UCSD-AML1 (cell line): ENCODE results near the gene CFAP43.
"Not testable (repeated sequence)": the region's sequence is repeated elsewhere in the genome, so short reads cannot be mapped to it uniquely, and the experiment has no call there.

ENCODE experiments used
- DNase-seq: peaks from one replicate; lab custom pipeline; 2025; ENCODE audit not compliant: unreplicated experiment; lab: John Stamatoyannopoulos, UW

The CFAP43 gene

DNA sequence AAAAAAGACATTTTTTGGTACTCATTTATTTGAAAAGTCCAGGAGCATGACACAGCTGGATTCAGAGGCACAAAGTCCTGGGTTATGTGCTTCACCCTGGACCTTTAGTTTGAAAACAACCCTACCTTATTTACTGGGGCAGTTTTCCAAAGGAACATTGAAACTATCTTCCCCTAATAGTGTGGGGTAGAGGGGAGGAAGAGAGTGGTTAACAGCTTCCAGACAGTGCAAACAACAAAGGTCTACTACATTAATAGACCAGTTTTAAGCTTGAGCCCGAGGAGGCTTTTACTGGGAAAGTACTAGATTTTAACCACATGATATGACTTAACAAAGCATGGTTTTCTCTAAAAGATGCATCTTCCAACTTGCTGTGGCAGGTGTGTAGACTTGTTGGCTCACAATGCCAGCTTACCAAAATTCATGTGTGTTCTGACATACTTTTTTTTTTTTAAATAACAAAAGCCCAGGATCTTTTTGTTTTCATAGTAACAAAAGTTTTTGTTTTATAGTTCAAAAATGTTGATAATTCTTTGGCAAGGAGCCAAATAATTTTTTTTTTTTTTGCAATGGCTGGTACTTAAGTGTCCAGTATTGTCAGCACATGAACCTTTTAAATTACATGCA, 24.3 kb upstream of the CFAP43 start:
- no peak for DNase-seq

GRCh38 chr10:104255311-104255981, 23.3 kb upstream of the CFAP43 start:
- DNase-seq: no peak

DNA sequence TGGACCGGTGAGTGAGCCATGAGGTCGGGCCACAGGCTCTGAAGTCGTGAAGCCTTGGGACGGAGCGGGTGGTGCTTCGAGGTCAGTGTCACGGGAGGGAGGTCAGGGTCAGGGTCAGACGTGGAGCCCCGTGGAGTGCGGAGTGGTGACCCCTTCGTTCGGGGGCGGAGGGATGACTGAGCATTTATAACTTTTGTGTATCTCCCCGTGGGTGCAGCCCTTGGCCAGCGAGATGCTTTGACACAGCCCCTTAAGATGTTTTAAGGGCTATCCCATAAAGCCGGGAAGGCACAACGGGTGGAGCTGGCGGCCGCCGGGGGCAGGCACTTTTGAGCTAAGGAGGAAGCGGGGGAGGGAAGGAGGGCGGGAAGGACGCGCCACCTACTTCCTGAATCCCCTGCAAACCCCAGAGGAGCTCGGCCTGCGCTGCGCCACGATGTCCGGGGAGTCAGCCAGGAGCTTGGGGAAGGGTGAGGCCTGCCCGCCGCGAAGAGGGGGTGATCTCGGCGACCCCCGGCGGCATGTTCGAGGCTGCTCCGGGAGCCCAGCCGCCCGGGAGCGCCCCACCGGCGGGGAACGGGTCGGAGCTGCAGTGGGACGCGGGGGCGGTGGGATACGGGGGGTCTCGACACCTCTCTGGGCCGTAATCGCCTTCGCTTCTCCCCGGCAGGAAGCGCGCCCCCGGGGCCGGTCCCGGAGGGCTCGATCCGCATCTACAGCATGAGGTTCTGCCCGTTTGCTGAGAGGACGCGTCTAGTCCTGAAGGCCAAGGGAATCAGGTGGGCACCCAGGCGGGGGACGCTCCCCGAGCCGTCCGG, 22.5 kb upstream of the CFAP43 start, which contains the start of gene GSTO1:
Gene GSTO1 (plus strand): TSS at position 400 of the 818 bp plus-strand sequence. CDS start 37 bp downstream, at position 437.
- DNase-seq: peak; percentile 81

DNA sequence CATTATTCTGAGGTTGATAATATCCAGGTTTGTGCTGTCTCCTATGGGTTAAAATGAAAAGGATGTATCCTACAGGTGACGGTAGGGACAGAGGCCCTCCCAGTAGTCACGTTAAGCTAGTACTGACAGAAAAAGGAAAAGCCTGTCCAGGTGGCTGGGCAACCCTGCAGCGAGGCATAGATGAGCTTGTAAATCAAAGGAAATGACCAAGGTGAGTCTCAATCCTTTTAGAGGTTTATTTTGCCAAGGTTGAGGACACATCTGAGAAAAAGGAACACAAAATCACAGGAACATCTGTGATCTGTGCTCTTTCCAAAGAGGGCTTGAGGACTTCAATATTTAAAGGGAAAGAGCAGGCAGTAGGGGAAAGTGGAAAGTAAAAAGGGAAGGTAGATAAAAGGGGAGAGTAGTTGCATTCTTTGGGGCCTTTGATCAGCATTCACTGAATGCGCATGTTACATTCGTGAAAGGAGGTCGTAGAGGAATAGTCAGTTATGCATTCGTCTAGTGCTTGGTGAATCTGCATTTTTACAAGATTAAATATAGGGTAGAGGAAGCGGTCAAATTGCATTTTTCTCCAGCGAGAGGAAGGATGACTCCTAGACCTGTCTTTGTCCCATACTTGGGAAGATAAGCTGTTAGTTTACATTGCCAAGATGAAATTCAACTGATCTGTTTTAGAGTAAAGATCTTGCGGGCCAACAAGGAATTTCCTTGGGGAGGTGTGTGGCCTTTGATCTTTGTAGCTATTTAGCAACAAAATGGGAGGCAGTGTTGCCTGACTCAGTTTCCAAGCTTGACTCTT, 21.6 kb upstream of the CFAP43 start:
- no peak for DNase-seq

DNA sequence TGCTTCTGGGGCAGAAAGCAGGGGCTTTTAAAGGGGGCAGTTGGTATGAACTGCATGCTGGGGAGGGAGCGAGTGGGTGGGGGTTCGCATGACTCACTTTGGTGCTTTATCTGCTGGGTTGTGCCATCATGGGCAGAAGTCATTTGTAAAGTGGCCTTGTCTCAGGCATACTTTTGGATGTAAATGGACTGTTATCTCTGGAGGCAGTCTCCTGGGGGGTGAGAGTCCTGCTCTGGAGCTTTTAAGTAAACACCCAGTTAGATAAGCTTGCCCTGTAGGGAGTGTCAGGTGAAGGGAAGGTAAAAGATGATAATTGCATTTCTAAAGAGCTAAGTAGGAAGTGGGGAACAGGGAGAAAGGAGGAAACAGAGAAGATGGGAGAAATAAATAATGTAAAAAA, 20.9 kb upstream of the CFAP43 start:
- DNase-seq: no peak

DNA sequence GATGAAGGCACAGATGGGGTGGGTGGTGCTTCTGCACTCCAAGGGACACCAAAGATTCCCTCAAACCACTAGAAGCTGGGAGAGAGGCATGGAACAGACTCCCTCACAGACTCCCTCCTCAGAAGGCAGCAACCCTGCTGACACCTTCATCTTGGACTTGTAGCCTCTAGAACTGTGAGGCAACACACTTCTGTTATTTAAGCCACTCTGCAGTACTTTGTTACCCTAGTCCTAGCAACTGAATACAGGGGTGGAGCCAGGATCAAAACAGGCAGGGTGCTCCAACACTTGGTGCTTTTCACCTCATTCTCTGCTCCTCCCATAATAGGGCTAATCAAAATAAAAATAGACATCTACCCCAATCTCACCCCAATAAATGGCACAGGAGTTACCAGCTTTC, 20.2 kb upstream of the CFAP43 start:
- DNase-seq: no peak

GRCh38 chr10:104251443-104251842, 19.3 kb upstream of the CFAP43 start:
- DNase-seq: no peak

GRCh38 chr10:104250371-104250770, 18.2 kb upstream of the CFAP43 start:
- no peak for DNase-seq

DNA sequence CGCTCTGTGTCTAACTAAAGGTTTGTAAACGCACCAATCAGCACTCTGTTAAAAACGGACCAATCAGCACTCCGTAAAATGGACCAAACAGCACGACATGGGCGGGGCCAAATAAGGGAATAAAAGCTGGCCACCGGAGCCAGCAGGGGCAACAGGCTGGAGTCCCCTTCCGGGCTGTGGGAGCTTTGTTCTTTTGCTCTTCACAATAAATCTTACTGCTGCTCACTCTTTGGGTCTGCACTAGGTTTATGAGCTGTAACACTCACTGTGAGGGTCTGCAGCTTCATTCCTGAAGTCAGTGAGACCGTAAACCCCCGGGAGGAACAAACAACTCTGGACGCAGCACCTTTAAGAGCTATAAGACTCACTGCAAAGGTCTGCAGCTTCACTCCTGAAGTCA, 16.8 kb upstream of the CFAP43 start:
- DNase-seq: not testable (repeated sequence)

- no peak for DNase-seq
Measured at GRCh38 chr10:104247513-104248146, 15.5 kb upstream of the CFAP43 start.

- no peak for DNase-seq
Measured at GRCh38 chr10:104246976-104247375, 14.8 kb upstream of the CFAP43 start.

DNA sequence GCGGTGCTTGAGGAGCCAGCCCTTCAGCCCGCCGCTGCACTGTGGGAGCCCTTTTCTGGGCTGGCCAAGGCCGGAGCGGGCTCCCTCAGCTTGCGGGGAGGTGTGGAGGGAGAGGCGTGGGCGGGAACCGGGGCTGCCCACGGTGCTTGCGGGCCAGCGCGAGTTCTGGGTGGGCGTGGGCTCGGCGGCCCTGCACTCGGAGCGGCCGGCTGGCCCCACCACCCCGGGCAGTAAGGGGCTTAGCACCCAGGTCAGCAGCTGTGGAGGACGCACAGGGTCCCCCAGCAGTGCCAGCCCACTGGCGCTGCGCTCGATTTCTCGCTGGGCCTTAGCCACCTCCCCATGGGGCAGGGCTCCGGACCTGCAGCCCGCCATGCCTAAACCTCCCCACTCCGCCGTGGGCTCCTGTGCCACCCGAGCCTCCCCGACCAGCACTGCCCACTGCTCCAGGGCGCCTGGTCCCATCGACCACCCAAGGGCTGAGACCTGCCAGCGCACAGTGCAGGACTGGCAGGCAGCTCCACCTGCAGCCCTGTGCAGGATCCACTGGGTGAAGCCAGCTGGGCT, 13.0 kb upstream of the CFAP43 start:
- no peak for DNase-seq

- DNase-seq: no peak
Measured at GRCh38 chr10:104243512-104243911, 11.3 kb upstream of the CFAP43 start.

- DNase-seq: not testable (repeated sequence)
Measured at GRCh38 chr10:104243009-104243408, 10.8 kb upstream of the CFAP43 start.

DNA sequence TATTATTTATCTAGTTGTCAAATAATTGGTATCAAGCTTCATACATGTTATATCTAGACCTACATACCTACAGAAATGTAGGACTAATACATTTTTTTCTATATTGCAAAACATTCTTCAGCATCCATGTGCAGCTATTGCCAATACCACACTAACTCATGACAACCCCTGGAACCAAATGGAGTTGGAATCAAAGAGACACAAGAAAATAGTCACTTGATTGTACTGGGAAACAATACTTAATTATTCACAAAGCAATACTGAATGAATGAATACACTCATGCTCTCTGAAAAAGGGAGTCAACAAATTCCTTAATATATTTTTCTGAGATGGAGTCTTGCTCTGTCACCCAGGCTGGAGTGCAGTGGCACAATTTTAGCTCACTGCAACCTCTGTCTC, 10.4 kb upstream of the CFAP43 start:
- DNase-seq: no peak

DNA sequence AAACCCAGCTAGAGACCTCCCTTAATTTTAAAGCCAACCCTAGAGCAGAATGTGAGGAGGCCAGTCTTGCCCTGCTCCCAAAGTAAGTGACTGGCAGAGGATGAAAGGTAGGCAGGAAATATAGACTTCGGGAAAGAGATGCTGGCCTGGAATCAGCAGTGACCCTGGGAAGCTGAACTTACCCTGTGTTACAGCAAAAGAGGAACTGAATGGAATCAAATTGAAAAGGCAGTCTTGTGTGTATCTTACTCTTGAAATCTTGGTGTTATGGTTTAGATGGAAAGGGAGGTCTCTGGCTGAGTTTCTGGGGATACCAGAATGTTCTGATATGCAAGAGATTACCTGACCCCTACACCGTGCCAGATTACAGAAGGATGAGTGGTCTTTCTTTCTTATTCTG, 7.9 kb upstream of the CFAP43 start:
- DNase-seq: no peak

DNA sequence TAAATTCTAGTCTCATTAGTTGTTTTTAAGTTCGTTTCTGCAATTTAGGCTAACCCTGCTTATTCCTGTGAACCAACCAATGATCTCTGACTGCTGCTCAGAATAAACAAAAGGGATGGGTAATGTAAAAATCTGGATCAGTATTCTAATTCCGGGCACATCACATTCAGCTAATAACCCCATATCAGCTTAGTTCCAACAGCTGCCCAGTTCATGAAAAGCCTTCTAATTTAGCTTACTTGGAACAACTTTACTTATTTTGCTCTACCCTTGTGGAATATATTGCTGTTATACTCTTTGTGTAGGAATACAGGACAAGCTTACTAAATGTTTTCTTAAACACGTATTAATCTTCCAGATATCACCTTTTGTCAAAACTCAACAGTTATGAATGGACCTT, 3.6 kb upstream of the CFAP43 start:
- DNase-seq: no peak

- no peak for DNase-seq
Measured at GRCh38 chr10:104234934-104235333, 2.8 kb upstream of the CFAP43 start.

DNA sequence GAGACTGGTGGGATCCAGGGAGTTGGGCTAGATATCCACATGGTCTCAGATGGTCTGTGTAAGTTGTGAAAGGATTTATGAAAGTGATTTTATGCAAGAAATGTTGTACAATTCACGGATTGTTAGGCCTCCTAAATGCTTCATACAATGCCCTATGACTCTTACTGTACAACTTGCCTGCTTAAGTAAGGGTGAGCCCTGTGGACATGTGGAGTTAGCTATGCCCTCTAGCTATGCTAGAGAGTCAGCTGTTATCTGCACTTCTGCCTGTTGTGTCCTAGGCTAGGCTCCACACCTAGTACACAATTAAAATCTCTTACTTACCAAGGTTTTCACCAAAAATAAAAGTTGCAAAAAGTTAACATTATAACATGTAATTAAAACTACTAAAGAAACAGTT, 1.7 kb upstream of the CFAP43 start:
- no peak for DNase-seq

- DNase-seq: no peak
Measured at GRCh38 chr10:104232613-104233102, 494 bp upstream of the CFAP43 start.
